ENCODE data around the gene CADM1.

CADM1 gene

GRCh38 chr11:115480611-115481010 lies 23.6 kb downstream of the CADM1 start:
- H3F3A ChIP-seq (ENCODE audit: control insufficient read depth, insufficient read depth) = no peaks in the 10 kb centered on the region
- no peaks in the 10 kb centered on the region for H3K79me2 ChIP-seq (ENCODE audit: control insufficient read depth, low read length)
- no peaks in the 10 kb centered on the region for H3K9me2 ChIP-seq (replicated peaks; ENCODE audit: control insufficient read depth, low read length)
- no peaks in the 10 kb centered on the region for H3K9me3 ChIP-seq (ENCODE audit: control insufficient read depth, insufficient read depth, low read length)
- H3K27me3 ChIP-seq (ENCODE audit: control insufficient read depth, low read length) = peaks cover 7% of the 10 kb centered on the region
- no peak overlapping the region for H3K4me3 ChIP-seq (ENCODE audit: low read length)
- H3K4me2 ChIP-seq (ENCODE audit: low read length) = no peak overlapping the region
- no peaks in the 10 kb centered on the region for H3K4me1 ChIP-seq (ENCODE audit: control insufficient read depth, low read length)
- H3K36me3 ChIP-seq (ENCODE audit: control insufficient read depth, low read length) = no peaks in the 10 kb centered on the region
- no peaks in the 10 kb centered on the region for H4K20me1 ChIP-seq (ENCODE audit: control insufficient read depth, insufficient read depth, low read depth, low read length)
- no peak for TF ChIP-seq EZH2phosphoT487 (IDR thresholded peaks at IDR 0.05; ENCODE audit: borderline replicate concordance, low read length)
- TF ChIP-seq, protein P1, sequence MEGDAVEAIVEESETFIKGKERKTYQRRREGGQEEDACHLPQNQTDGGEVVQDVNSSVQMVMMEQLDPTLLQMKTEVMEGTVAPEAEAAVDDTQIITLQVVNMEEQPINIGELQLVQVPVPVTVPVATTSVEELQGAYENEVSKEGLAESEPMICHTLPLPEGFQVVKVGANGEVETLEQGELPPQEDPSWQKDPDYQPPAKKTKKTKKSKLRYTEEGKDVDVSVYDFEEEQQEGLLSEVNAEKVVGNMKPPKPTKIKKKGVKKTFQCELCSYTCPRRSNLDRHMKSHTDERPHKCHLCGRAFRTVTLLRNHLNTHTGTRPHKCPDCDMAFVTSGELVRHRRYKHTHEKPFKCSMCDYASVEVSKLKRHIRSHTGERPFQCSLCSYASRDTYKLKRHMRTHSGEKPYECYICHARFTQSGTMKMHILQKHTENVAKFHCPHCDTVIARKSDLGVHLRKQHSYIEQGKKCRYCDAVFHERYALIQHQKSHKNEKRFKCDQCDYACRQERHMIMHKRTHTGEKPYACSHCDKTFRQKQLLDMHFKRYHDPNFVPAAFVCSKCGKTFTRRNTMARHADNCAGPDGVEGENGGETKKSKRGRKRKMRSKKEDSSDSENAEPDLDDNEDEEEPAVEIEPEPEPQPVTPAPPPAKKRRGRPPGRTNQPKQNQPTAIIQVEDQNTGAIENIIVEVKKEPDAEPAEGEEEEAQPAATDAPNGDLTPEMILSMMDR (IDR thresholded peaks at IDR 0.05; ENCODE audit: low read depth, low read length, poor library complexity, severe bottlenecking) = no peak
- no peak overlapping the region for H3K27ac ChIP-seq (ENCODE audit: low read depth, low read length)

GRCh38 chr11:115477410-115477809 lies 26.8 kb downstream of the CADM1 start:
- Histone ChIP-seq H4K20me1 (ENCODE audit: control insufficient read depth, insufficient read depth, low read depth, low read length) (no peaks in the 10 kb centered on the region), H3K9me3 (ENCODE audit: control insufficient read depth, insufficient read depth, low read length) (no peaks in the 10 kb centered on the region), H3K4me3 (ENCODE audit: low read length) (no peak overlapping the region), H3K36me3 (ENCODE audit: control insufficient read depth, low read length) (no peaks in the 10 kb centered on the region), H3K27me3 (ENCODE audit: control insufficient read depth, low read length) (peaks cover 7% of the 10 kb centered on the region), H3K79me2 (ENCODE audit: control insufficient read depth, low read length) (no peaks in the 10 kb centered on the region), H3K4me2 (ENCODE audit: low read length) (no peak overlapping the region), H3K9me2 (replicated peaks; ENCODE audit: control insufficient read depth, low read length) (no peaks in the 10 kb centered on the region), H3K27ac (ENCODE audit: low read depth, low read length) (no peak overlapping the region), H3F3A (ENCODE audit: control insufficient read depth, insufficient read depth) (no peaks in the 10 kb centered on the region), H3K4me1 (ENCODE audit: control insufficient read depth, low read length) (peaks cover 1% of the 10 kb centered on the region; the same call in 1 of the 2 replicates)
- no peak for TF ChIP-seq EZH2phosphoT487 (IDR thresholded peaks at IDR 0.05; ENCODE audit: borderline replicate concordance, low read length)
- TF ChIP-seq, protein P1 (IDR thresholded peaks at IDR 0.05; ENCODE audit: low read depth, low read length, poor library complexity, severe bottlenecking) = no peak

DNA sequence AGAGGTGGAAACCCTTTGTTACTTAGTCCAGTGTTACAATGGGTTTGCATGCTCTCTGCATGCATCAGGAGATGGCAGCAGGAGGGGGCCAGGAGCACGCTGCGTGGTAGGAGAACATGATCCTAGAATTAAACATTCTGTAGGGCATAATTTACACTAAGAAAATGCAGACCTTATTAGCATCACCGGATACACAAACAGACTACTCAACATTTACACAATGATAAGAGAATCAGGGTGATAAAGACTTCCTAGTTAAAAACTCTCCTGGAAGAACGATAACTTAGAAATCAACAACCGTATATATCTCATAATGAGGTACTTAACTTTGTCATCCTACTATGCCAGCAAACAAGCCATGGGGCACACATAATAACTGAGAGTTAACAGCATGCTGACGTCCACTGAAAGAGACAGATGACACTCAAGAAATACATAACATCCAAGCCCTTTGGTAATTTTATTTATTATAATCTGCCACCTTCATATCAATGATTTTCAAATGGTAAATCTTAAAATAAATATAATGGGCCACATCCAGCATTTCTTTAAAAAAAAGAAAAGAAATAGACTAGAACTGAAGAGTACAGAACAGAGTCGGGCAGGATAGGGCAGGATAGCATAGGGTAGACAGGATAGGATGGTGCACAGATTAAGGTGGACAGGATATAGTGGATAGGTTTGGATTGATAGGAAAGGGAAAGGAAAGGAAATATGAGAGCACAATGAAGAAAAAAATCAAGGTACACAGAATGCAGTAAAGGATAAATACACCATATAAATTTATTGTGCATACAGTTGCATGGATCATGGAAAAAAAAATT lies 27.5 kb downstream of the CADM1 start:
- H3F3A ChIP-seq (ENCODE audit: control insufficient read depth, insufficient read depth) = no peaks in the 10 kb centered on the region
- no peak overlapping the region for H3K27ac ChIP-seq (ENCODE audit: low read depth, low read length)
- TF ChIP-seq, protein P1 (IDR thresholded peaks at IDR 0.05; ENCODE audit: low read depth, low read length, poor library complexity, severe bottlenecking) = no peak
- no peak for TF ChIP-seq EZH2phosphoT487 (IDR thresholded peaks at IDR 0.05; ENCODE audit: borderline replicate concordance, low read length)
- no peak overlapping the region for H3K4me3 ChIP-seq (ENCODE audit: low read length)
- H3K79me2 ChIP-seq (ENCODE audit: control insufficient read depth, low read length) = no peaks in the 10 kb centered on the region
- no peaks in the 10 kb centered on the region for H4K20me1 ChIP-seq (ENCODE audit: control insufficient read depth, insufficient read depth, low read depth, low read length)
- H3K4me2 ChIP-seq (ENCODE audit: low read length) = no peak overlapping the region
- peaks cover 9% of the 10 kb centered on the region; the same call in 1 of the 2 replicates for H3K4me1 ChIP-seq (ENCODE audit: control insufficient read depth, low read length)
- H3K27me3 ChIP-seq (ENCODE audit: control insufficient read depth, low read length) = peaks cover 7% of the 10 kb centered on the region
- H3K9me3 ChIP-seq (ENCODE audit: control insufficient read depth, insufficient read depth, low read length) = no peaks in the 10 kb centered on the region
- H3K9me2 ChIP-seq (replicated peaks; ENCODE audit: control insufficient read depth, low read length) = no peaks in the 10 kb centered on the region
- H3K36me3 ChIP-seq (ENCODE audit: control insufficient read depth, low read length) = no peaks in the 10 kb centered on the region
